Stimulated activated CD4-positive, alpha-beta T cell treated with anti-CD3 and anti-CD28 coated beads, Interleukin-4, amount 100 ng/mL, for 24 hours (primary cell): ENCODE results near the gene NPC1.
"Not testable (repeated sequence)": the region's sequence is repeated elsewhere in the genome, so short reads cannot be mapped to it uniquely, and the experiment has no call there.

Experiments used
- DNase-seq: peaks from one replicate; pipeline ENCODE4 v3.0.0-alpha.2; 2020

NPC1 gene

DNA sequence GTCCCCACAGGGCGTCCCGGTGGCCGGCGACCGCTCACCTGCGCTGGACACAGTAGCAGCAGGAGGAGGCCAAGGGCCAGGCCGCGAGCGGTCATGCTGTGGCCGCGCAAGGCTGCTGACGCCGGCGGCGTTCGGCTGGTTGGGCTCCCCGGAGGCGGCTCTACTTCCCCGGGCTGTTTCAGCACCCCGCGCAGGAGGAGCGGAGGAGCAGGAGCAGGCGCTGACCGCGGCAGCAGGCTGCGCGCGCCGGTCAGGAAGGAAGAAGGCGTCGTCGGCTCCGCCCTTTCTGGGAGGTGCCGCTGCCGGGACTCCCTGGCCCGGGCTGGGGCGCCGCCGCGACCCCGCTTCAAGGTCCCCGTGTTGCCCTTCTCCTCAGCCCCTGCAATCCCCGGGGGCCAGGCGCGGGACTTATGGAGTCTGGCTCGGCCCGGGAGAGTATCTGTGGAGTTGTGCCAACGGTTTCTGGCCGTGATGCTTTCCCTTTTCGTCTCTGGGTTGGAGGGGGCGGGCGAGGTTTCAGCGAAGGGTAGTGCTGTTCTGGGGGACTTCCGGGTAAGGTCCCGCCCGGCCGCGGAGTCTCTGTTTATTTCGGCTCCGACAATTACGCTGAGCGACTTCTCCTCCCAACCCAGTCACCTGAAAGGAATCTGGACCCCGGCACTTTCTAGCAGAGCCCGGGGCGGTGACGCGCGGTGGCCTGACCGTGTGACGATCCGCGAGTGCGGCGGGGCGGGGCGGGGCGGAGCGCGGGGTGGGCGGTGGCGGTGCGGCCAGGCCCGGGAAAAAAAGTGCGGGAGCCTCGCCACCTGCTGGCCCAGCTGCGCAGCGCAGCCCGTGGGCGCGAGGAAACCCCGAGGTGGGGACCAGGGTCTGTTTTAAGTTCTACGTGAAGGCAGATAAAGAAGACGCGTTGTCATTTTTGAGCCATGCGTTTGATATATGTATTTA is at the start of gene NPC1:
Gene NPC1, minus strand, starts transcription at position 258 of the 948 bp plus-strand sequence. Its CDS starts 163 bp downstream, at position 95.
- peak; percentile 90 for DNase-seq

DNA sequence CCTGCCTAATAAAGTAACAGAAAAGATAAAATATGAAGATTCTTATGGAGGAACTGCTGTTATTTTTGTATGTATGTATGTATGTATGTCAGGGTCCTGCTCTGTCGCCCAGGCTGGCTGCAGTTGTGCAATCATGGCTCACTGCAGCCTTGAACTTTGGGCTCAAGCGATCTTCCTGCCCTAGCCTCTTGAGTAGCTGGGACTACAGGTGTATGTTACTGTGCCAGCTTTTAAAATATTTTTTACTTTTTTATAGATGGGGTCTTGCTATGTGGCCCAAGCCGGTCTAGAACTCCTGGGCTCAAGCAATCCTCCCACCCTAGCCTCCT is 49.7 kb upstream of the NPC1 start:
- no peak for DNase-seq

DNA sequence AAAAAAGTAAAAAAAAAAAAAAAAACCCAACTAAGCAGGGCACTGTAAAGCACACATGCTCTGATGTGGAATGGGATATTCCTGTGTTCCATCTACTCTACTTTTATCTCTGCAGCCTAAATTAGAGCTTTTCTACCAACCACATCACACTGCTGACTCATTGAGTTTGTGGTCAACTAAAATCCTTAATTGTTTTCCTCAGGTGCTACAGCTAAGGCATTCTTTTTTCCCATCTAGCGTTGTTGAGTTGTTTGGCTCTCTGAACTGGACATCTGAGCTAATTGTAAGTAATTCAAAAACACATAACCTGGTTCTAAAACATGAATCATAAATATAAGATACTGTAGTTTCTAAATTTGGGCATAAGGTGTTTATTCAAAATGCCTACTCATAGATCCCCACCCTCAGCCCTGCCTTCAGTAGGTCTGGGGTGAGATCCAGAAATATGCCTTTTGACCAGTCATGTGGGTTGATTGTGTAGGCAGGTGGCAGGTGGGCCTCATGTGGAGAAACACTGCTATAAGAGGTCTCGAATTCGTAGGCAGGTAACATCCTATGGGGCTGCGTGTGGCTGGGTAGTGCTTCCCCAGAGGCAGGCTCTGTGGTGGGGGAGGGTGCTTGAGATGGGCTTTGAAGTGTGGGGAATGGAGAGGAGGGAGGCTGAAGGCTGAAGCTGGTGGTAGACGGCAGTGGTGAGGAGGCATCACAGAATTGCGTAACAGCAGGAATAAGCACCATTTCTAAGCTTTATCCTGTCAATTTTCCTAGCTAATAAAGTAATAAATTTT is 49.2 kb upstream of the NPC1 start:
- no peak for DNase-seq

DNA sequence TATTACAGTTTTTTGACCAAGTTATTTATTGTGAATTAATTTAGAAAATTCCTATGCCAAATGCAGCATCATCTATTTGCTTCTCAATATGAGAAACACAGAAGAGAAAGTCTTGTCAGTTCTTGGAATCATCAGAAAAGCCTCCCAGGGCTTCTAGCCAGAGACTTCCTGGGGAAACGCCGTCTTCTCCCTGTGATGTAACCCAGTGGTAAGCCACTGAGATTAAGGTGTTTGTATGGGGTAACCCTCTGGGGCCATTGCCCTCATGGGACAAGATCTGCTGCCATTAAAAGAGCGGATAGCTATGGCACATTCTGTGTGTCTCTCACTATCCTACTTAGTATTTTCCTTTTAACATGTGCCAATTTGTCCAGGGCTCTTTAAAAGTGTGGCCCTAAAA is 48.4 kb upstream of the NPC1 start:
- no peak for DNase-seq

DNA sequence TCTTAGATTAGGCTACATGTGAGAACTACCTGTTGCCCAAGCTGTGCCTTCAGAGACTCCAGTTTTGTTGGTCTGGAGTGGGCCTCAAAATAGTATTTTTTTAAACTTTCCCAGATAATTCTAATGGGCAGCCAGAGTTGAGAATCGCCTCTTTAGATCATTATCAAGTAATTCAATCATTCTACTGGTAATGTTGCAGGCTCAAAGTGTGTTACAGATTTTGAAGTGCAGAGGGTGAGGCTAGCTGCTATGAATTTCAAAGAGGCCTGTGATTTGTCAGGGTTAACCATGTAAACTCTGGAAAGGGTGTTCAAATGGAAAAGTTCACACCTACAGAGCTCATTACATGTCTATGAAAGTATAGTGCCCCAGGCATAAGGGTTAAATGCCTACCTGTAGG is 46.3 kb upstream of the NPC1 start:
- DNase-seq, result no peak

DNA sequence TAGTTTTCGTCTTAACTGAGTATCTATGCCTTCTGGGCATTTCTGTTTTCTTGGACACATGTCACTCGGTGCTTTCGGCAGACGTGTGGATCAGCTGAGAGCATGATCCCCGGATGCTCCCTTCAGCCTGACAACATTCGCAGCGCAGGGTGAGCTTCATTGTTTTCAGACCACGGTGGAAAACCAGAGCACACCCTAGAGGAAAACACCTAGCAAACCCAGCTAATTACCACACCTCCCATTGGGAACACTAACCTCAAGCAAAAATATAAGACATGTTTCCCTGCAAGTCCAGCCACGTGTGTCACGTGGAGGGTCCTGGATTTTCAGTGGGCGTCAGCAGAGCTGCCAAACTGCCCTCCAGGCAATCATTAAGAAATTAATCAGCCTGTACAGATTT is 45.4 kb upstream of the NPC1 start:
- DNase-seq, result no peak

DNA sequence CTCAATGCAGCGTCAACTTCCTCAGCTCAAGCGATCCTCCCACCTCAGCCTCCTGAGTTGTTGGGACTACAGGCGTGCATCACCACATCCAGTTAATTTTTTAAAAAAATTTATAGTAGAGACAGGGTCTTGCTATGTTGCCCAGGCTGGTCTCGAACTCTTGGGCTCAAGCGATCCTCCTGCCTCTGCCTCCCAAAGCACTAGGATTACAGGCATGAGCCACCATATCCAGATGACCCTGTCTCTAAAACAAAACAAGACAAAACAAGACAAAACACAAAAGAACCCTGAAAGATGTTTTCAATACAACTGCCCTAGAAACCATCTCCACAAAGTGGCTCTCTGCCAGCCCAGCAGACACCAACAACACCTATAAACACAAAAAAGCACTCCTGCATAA is 45.0 kb upstream of the NPC1 start:
- DNase-seq, result no peak

DNA sequence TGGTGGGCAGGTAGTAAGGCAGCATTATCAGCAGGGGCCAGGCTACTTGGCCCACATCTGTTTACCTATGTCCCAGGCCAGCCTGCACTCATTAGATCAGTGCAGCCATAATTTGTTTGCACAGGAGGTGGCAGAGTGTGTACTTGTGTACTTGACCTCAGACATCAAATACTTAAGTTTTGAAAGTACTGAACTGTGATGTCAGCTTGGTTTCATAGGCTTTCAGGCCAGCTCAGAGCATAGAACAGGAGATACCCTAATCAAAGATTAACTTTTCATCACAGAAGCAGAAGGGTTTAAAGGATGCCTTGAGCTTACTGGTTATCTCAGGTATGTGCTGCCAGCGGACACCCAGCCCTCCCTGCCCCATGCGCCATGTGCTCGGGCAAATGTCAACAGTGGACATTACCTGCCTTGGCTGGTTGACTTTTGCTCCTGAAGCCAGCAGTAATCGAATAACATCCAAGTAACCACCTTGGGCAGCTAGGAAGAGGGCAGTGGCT is 43.2 kb upstream of the NPC1 start:
- no peak for DNase-seq

DNA sequence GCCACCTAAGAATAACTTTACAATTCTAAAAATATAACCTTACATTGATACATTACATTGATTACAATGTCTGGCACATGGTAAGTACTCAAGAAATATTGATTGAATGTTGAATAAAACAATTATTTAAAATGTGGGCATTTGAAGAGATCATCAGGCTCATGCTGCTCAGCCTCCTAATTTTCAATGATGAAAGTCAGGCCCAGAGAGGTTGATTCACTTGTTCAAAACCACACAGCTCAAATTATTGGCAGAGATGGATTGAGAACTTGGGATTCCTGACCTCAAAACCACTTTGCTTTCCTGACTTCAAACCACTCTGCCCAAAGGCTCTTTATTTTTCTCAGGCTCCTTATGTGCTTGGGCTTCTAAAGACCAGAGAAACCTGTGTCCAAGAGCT is 41.7 kb upstream of the NPC1 start:
- no peak for DNase-seq

DNA sequence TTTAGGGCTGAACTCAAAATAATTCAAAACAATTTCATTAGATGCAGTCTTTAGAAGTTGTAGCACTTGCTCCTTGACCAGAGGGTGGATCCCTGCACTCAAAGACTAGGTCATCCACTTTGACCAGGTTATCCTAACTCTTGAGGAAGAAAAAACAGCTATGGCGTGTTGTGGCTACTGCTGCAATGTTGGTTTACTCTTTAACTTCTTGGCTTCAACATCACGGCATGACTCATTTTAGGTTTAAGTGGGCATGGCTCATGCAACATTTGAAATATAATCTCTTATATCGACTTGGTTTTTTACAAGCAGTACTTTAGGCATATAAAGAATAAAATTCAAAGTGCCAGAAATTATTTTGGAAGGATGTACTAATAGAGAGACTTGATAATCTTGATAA is 41.0 kb upstream of the NPC1 start:
- DNase-seq, result no peak

DNA sequence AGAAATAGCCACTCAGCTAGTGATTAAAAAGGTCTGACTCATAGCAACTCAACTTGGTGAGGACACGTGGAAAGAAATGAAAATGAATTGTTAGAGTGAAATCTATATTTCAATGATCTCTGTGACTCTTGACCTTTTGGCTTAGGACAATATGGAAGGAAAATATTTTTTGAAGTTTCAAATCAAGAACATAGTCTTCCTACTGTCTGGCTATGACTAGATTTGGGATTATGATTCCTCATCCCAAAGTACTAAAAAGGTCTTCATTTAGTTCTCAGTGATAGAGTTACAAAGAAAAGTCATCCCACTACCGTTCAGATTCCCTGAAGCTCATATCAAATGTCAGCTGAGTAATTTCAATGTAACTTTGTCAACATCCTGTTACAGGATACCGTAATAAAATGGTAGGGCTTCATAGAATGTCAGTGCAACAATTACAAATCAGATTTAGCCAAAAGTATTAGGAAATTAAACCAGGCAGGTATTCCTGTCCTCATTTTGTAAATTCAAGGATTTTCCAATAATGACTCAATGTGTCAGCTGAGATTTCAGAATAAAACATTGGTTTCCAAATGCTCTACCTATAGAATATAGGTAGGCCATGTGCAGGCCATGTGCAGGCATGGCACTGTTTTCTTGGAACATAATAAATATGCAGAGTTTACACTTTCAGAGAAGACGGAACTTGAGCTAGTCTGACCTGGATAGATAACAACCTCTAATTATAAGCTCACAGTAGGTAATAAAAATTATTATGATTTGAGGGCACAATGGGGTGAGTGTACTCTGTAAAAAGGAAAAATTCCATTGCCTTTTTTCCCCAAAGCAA is 40.4 kb upstream of the NPC1 start:
- no peak for DNase-seq

DNA sequence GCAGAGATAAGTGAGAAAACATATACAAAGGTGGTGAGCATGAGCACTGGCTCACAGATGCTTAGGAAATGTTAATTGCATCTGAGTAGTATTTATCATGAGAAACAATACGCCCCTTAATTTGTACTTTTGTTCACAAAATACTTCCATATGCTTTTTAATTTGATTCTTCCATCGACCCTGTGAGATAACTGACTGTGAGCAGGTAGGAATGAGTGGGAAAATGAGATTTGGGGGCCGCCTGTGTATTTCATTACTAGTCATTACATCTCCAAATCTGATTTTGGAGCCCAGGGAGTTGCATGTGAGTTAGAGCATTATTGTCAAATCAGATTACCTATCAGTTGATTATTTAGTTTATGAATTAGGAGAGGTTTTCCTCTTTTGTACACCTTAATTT is 36.7 kb upstream of the NPC1 start:
- DNase-seq, result no peak

DNA sequence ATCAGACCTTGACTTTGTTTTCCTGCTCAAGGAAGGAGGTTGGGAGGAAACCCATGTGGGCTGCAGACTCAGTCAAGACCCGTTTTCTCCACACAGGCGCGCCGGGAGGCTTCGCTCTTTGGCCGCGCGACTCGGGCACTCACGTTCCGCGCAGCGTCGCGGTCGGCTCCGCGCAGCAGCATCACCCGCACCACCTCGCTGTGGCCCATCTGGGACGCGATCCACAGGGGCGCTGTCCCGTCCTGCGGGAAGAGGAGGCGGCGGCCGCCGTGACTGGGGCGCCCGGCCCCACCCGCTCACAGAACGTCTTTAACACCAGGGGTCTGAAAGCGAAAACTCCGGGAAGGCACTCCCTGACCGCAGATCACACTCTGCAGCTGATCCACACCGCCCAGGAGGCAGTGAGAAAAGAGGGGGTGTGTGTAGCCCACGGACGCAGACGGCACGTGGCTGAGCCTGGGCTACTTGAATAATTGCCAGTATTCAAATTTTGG is 33.1 kb upstream of the NPC1 start:
- DNase-seq, result no peak

DNA sequence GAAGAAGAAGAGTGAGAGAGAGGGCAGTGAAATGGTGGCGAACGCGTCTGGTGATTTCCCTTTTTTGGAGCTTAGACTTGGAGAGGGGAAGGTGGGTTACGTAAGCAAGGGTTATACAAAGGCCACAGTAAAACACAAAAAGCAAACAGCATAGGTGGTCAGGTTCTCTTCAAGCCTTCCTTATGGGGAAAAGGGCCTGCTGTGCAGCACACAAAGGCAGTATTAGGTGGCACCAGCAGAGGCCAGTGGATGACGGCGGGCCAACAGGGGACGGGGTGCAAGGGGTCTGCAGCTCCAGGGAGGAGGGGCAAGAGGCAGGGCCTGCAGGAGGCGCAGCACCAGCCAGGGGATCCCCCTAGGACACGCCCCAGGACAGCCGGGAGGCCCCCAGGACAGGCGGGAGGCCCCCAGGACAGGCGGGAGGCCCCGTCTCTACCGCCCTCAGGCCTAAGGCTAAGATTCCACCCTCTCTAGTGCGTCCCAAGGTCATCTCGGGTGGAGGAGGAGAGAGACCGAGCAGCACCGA is 32.6 kb upstream of the NPC1 start:
- DNase-seq, result no peak

DNA sequence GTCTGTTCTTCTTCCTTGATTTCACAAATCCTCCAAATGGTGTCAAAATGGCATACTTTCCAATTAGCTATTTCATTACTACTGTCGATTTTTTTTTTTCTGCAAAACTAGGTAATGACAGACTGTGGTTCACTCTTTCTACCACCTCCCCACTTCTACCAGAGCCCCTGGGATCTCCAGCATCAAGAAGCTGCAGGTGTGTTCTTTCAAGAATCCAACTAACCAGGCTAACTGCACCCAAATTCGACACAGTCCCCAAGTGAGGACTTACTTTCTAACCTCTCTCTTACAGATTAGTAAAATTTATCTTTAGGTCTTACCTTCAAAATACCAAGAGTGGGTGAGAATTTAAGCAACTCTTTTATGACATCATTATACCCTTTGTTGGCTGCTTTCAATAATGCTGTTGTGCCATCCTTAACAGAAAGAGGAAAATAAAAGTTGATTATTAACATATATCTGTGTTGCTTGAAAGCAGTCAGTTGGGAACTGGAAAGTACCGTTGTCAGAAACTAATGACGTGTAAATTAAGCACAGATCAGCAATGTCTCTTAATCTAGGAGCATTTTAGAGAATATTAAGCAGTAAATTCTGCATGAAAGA is 31.2 kb upstream of the NPC1 start:
- DNase-seq, result no peak

DNA sequence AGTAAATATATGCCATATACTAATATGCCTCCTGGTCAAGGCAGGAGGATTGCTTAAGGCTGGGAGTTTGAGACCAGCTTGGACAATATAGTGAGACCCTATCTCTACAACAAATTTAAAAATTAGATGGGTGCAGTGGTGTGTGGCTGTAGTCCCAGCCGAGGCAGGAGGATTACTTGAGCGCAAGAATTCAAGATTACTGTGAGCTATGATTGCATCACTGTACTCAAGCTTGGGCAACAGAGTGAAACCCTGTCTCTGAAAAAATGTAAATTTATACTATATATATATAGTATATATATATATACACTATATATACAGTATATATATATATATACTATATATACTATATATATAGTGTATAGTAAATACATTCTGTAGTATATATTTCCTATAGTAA is 30.0 kb upstream of the NPC1 start:
- DNase-seq, result no peak

DNA sequence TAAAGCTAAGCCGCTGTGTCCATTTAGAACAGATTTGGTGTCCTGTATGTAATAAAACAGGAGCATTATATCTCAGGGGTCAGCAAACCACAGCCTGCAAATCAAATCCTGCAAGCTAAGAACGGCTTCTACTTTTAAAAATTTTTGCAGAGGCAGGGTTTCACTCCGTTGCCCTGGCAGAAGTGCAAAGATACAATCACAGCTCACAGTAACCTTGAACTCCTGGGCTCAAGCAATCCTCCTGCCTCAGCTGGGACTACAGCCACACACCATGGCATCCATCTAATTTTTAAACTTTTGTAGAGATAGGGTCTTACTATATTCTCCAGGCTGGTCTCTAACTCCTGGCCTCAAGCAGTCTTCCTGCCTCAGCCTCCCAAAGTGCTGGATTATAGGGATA is 28.6 kb upstream of the NPC1 start:
- no peak for DNase-seq

DNA sequence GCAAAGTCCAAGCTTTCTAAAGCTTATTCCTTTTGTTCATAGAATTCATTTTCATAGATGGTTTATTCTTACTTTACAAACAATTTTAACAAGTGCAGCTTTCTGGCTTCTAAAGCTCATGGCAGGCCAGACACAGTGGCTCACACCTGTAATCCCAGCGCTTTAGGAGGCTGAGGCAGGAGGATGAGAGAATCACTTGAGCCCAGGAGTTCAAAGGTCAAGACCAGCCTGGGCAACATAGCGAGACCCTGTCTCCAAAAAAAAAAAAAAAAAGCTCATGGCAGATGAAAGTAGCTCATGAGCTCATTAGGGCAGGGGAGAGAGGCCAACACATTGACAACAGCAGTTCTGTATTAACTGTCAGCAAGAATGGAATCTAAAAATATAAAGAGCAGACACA is 28.1 kb upstream of the NPC1 start:
- no peak for DNase-seq

DNA sequence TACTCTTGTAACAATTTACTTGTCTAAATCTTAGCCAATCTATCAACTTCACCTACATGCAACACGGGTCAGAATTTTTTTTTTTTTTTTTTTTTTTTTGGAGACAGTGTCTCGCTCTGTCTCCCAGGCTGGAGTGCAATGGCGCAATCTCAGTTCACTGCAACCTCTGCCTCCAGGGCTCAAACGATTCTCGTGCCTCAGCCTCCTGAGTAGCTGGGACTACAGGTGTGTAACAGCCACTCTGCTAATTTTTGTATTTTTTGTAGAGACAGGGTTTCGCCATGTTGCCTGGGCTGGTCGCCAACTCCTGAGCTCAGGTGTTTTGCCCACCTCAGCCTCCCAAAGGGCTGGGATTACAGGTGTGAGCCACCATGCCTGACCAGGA is 26.8 kb upstream of the NPC1 start:
- DNase-seq, result not testable (repeated sequence)

DNA sequence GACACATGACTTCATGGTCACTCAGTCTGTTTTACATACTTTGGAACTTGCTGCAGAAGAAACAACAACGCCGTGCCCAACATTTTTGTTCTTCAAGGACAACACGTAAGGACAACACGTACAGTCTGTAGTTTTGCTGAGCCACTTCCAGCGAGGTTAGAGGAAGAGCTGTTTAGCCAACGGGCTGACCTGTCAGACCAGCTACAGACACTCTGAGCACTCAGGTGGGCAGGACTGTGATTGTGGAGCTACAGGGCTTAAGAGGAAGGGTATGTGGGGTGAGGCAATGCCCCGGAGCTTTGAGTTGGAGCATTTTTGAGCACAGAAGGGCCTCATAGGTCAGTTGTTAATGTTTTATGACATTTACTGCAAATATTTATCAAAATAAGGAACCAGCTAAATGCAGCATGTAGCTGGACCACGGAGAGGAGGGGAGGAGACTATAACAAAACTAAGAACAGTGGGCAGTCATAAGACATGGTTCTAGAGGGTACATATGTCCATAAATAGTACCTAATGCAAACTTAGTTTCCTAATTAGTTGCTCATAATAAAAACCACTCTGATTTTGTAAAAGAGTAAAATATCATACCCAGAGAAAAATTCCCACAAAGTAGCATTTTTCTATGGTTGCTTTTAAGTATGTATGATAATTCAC is 26.3 kb upstream of the NPC1 start:
- no peak for DNase-seq

DNA sequence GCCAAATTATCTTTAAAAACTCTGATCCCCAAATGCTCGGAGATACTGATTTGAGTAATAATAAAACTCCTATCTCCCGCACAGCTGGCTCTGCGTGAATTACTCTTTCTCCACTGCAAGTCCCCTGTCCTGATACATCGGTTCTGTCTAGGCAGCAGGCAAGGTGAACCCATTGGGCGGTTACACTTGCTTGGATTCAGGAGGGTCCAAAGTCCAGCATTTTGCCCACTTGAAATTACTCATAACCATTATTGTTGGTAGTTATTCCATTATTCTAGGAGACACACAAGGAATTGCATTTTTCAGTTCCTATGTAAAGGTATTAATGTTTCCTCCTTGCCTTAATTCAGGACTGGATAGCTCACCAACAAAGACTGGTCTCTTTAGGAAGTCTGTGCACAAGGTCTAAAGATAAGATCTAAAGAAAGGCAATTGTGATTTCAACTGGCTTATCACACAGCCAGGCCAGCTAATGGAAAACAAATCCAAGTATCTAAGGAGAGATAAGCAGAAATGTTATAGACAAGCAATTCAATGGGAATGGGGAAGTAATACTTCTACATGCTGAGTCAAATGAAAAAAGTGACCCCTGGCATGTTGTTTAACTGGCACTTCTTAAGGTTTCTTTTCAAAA is 23.2 kb upstream of the NPC1 start:
- DNase-seq, result no peak
